Pons (tissue), 1 donor: Measurements from ENCODE around the gene POU6F2.

Experiments used
- DNase-seq: peaks from one replicate; pipeline ENCODE4 v3.0.0-alpha.2; 2016; ENCODE audit warnings: low spot score

The POU6F2 gene

GRCh38 chr7:39510864-39511354 is 533.2 kb downstream of the POU6F2 start:
- DNase-seq = no peak

- DNase-seq = no peak
Measured at GRCh38 chr7:39515534-39516228, 538.0 kb downstream of the POU6F2 start.

- DNase-seq = no peak
Measured at GRCh38 chr7:39516498-39516897, 538.8 kb downstream of the POU6F2 start.

GRCh38 chr7:39517240-39517639 is 539.5 kb downstream of the POU6F2 start:
- no peak for DNase-seq
